COLO668 (cell line): ENCODE measurements around the gene MAP3K9.
A peak's percentile ranks its signal among the peaks of the same experiment; 100 is the strongest.
"Not testable (repeated sequence)": the region's sequence is repeated elsewhere in the genome, so short reads cannot be mapped to it uniquely, and the experiment has no call there.

Experiments used
- DNase-seq: peaks from one replicate; lab custom pipeline; 2025; ENCODE audit not compliant: unreplicated experiment; lab: John Stamatoyannopoulos, UW

MAP3K9 gene

GRCh38 chr14:70809225-70810219 is at the start of gene MAP3K9:
Gene MAP3K9, minus strand, starts transcription at chr14:70809513. Its CDS starts 342 bp downstream, at chr14:70809171.
- peak; percentile 99 for DNase-seq

- no peak for DNase-seq
These were observed 49.3 kb upstream of the MAP3K9 start for GRCh38 chr14:70858641-70859040.

GRCh38 chr14:70857496-70857890 is 48.2 kb upstream of the MAP3K9 start:
- no peak for DNase-seq

- no peak for DNase-seq
These were observed 47.7 kb upstream of the MAP3K9 start for GRCh38 chr14:70856851-70857495.

- DNase-seq: no peak
These were observed 46.2 kb upstream of the MAP3K9 start for GRCh38 chr14:70855486-70855885.

GRCh38 chr14:70853658-70854057 is 44.3 kb upstream of the MAP3K9 start:
- not testable (repeated sequence) for DNase-seq

GRCh38 chr14:70847406-70848090 is 38.2 kb upstream of the MAP3K9 start:
- no peak for DNase-seq

GRCh38 chr14:70845601-70846000 is 36.3 kb upstream of the MAP3K9 start:
- DNase-seq: no peak

- no peak for DNase-seq
These were observed 33.6 kb upstream of the MAP3K9 start for GRCh38 chr14:70842851-70843462.

- no peak for DNase-seq
These were observed 28.8 kb upstream of the MAP3K9 start for GRCh38 chr14:70838076-70838475.

- no peak for DNase-seq
These were observed 27.6 kb upstream of the MAP3K9 start for GRCh38 chr14:70836946-70837345.

GRCh38 chr14:70833884-70834283 is 24.6 kb upstream of the MAP3K9 start:
- no peak for DNase-seq

GRCh38 chr14:70832561-70833305 is 23.4 kb upstream of the MAP3K9 start:
- no peak for DNase-seq

- no peak for DNase-seq
These were observed 21.9 kb upstream of the MAP3K9 start for GRCh38 chr14:70830998-70831781.

GRCh38 chr14:70828188-70828587 is 18.9 kb upstream of the MAP3K9 start:
- DNase-seq: no peak

- no peak for DNase-seq
These were observed 18.4 kb upstream of the MAP3K9 start for GRCh38 chr14:70827752-70828151.

GRCh38 chr14:70827347-70827746 is 18.0 kb upstream of the MAP3K9 start:
- DNase-seq: no peak

GRCh38 chr14:70823281-70823680 is 14.0 kb upstream of the MAP3K9 start:
- DNase-seq: no peak

GRCh38 chr14:70822530-70823185 is 13.3 kb upstream of the MAP3K9 start:
- DNase-seq: peak; percentile 57
